ENCODE measurements around the gene APP. TPM values are rescaled to one million over a fixed set of nuclear protein-coding genes. Genes with fewer than 3 reads are reported as not detected.
A peak's percentile ranks its signal among the peaks of the same experiment; 100 is the strongest.

The APP gene
- total and polyA plus RNA-seq, 2 experiments from 2014 or later: 55.7 to 316 TPM

- Histone ChIP-seq H3K27ac (no peak overlapping the region), H4K20me1 (ENCODE audit: insufficient read depth, poor library complexity, severe bottlenecking) (peaks cover 26% of the 10 kb centered on the region), H3K36me3 (replicated peaks; ENCODE audit: insufficient read depth, low read depth) (no peaks in the 10 kb centered on the region), H3K4me3 (no peak overlapping the region), H2AFZ (no peak overlapping the region), H3K79me2 (peaks cover 99% of the 10 kb centered on the region), H3K4me1 (ENCODE audit: insufficient read depth) (peaks cover 10% of the 10 kb centered on the region), H3K27me3 (no peaks in the 10 kb centered on the region), H3K4me2 (no peak overlapping the region), H3K9me2 (replicated peaks; ENCODE audit: insufficient read depth) (no peaks in the 10 kb centered on the region), H3K9me3 (ENCODE audit: low read depth) (no peaks in the 10 kb centered on the region)
- no peak for DNase-seq (ENCODE audit: low spot score)
- 91% methylated on average over 6 of the region's 6 CpGs for WGBS (ENCODE audit: low lambda C conversion rate, missing lambda C conversion rate)
- TF ChIP-seq EZH2 (IDR thresholded peaks at IDR 0.05; ENCODE audit: borderline replicate concordance) (no peak), CTCF (IDR thresholded peaks at IDR 0.05; ENCODE audit: poor library complexity) (no peak), EZH2phosphoT487 (IDR thresholded peaks at IDR 0.05; ENCODE audit: low read depth, severe bottlenecking, unreplicated experiment) (no peak)
Observed at GRCh38 chr21:26138615-26139257, 31.8 kb downstream of the APP start.

- no peak overlapping the region for H3K27ac ChIP-seq
- H3K4me3 ChIP-seq: no peak overlapping the region
- H2AFZ ChIP-seq: no peak overlapping the region
- TF ChIP-seq EZH2 (IDR thresholded peaks at IDR 0.05; ENCODE audit: borderline replicate concordance) (no peak), EZH2phosphoT487 (IDR thresholded peaks at IDR 0.05; ENCODE audit: low read depth, severe bottlenecking, unreplicated experiment) (no peak), CTCF (IDR thresholded peaks at IDR 0.05; ENCODE audit: poor library complexity) (no peak)
- no peaks in the 10 kb centered on the region for H3K36me3 ChIP-seq (replicated peaks; ENCODE audit: insufficient read depth, low read depth)
- H3K4me2 ChIP-seq: no peak overlapping the region
- H3K79me2 ChIP-seq: peaks cover 99% of the 10 kb centered on the region
- no peaks in the 10 kb centered on the region for H3K9me3 ChIP-seq (ENCODE audit: low read depth)
- H3K9me2 ChIP-seq (replicated peaks; ENCODE audit: insufficient read depth): no peaks in the 10 kb centered on the region
- DNase-seq (ENCODE audit: low spot score): no peak
- H4K20me1 ChIP-seq (ENCODE audit: insufficient read depth, poor library complexity, severe bottlenecking): peaks cover 26% of the 10 kb centered on the region
- peaks cover 10% of the 10 kb centered on the region for H3K4me1 ChIP-seq (ENCODE audit: insufficient read depth)
- 93% methylated on average over 4 of the region's 4 CpGs for WGBS (ENCODE audit: low lambda C conversion rate, missing lambda C conversion rate)
- H3K27me3 ChIP-seq: no peaks in the 10 kb centered on the region
Observed at GRCh38 chr21:26137379-26138060, 33.0 kb downstream of the APP start.

- WGBS (ENCODE audit: low lambda C conversion rate, missing lambda C conversion rate): 81% methylated on average over 6 of the region's 6 CpGs
- H3K27me3 ChIP-seq: no peaks in the 10 kb centered on the region
- no peak overlapping the region for H2AFZ ChIP-seq
- H3K4me1 ChIP-seq (ENCODE audit: insufficient read depth): peaks cover 10% of the 10 kb centered on the region
- TF ChIP-seq EZH2phosphoT487 (IDR thresholded peaks at IDR 0.05; ENCODE audit: low read depth, severe bottlenecking, unreplicated experiment): no peak
- TF ChIP-seq EZH2 (IDR thresholded peaks at IDR 0.05; ENCODE audit: borderline replicate concordance): no peak
- no peak for TF ChIP-seq CTCF (IDR thresholded peaks at IDR 0.05; ENCODE audit: poor library complexity)
- no peaks in the 10 kb centered on the region for H3K9me3 ChIP-seq (ENCODE audit: low read depth)
- H3K79me2 ChIP-seq: peaks cover 99% of the 10 kb centered on the region
- H3K27ac ChIP-seq: peak overlapping the region; percentile 33
- peaks cover 26% of the 10 kb centered on the region for H4K20me1 ChIP-seq (ENCODE audit: insufficient read depth, poor library complexity, severe bottlenecking)
- H3K9me2 ChIP-seq (replicated peaks; ENCODE audit: insufficient read depth): no peaks in the 10 kb centered on the region
- peak overlapping the region; percentile 14 for H3K4me2 ChIP-seq
- no peak overlapping the region for H3K4me3 ChIP-seq
- H3K36me3 ChIP-seq (replicated peaks; ENCODE audit: insufficient read depth, low read depth): no peaks in the 10 kb centered on the region
- DNase-seq (ENCODE audit: low spot score): no peak
Observed at GRCh38 chr21:26136671-26137070, 33.9 kb downstream of the APP start.
